ENCODE measurements around the gene TAF1D.

The TAF1D gene

DNA sequence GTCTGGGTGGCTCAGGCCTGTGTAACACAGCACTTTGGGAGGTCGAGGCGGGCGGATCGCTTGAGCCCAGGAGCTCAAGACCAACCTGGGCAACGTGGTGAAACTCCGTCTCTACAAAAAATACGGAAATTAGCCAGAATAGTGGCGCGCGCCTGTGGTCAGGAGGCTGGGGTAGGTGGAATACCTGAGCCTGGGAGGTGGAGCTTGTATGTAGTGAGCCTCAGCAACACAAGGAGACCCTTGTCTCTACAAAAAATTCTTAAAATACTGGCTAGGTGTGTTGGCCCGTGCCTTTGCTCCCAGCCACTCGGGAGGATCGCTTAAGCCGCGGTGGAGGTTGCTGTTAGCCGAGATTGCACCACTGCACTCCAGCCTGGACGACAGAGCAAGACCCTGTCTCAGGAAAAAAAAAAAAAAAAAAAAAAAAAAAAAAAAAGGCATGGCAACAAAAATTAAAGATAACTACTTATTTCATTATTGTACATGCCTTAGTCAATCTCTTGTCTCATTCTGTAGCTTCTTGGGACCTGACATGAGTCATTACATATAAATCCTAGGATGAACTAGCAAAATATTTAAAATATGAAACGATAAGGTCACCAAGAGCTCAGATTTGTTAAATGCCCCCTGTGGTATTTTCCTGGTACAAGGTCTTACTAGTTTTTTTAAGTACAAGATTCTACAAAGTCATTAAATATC, 1.1 kb downstream of the TAF1D start:
- H3K9me3 Mint-ChIP-seq: no peaks in the 10 kb centered on the region
- peaks cover 88% of the 10 kb centered on the region for H3K36me3 Mint-ChIP-seq (ENCODE audit: low read depth)
- H3K4me3 Mint-ChIP-seq: peak overlapping the region; percentile 100
- H3K27ac Mint-ChIP-seq: peak overlapping the region; percentile 100
- peak; percentile 66 for DNase-seq
- H3K27me3 Mint-ChIP-seq: no peaks in the 10 kb centered on the region
- peaks cover 57% of the 10 kb centered on the region for H3K4me1 Mint-ChIP-seq (ENCODE audit: low read depth)

DNA sequence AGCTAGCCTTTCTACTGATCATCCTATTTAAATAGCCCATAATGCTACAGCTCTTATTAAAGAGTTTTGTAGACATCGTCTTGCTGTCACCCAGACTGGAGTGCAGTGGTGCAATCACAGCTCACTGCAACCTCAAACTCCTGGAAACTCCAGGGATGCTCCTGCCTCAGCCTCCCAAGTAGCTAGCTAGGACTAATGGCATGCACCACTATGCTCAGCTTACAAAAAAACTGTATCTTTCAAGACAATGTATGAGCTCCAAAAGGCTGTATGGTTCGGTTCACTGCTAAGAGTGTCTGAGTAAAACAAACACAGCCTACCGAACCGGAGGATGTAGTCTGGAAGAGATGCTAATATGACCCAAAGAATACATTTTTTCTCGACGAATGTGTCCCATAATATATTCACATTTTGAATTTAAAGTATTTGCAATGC, 2.6 kb downstream of the TAF1D start:
- Mint-ChIP-seq H3K4me1 (ENCODE audit: low read depth) (peaks cover 60% of the 10 kb centered on the region), H3K27me3 (no peaks in the 10 kb centered on the region), H3K27ac (peak overlapping the region; percentile 100), H3K4me3 (peak overlapping the region; percentile 100), H3K9me3 (no peaks in the 10 kb centered on the region), H3K36me3 (ENCODE audit: low read depth) (peaks cover 99% of the 10 kb centered on the region)
- DNase-seq: no peak

DNA sequence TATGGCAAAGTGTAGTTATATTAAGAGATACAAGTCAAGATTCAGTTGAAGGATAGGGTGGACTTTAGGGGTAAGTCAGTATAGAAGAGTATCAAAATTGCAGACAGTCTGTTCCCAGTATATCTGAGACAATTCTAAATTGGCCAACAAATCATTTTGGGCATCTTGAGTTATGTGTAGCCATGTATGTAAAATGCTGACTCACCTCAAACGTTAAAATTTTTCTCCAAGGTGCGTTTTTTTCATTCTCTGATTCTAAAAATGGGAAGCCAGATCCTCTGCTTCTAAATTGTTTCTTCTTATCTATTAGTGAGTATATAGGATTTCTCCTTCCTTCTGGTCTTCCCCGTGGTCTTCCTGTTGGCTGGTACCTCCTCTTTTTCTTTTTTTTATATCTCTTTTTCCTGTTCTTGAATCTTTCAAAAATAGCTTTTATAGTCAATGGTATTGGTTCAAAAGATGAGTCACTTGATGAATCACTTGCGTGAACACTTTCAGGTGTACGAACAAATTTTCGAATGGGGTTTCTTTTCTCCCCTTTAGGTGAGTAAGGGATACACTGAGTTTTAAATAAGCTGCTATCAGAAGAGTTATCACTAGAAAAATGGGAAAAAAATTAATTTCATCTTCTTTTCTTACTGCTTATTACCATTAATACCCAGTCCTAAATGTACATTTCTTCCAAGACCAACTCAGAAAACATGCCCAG, 3.2 kb downstream of the TAF1D start:
- peaks cover 99% of the 10 kb centered on the region for H3K36me3 Mint-ChIP-seq (ENCODE audit: low read depth)
- peaks cover 60% of the 10 kb centered on the region for H3K4me1 Mint-ChIP-seq (ENCODE audit: low read depth)
- H3K9me3 Mint-ChIP-seq: no peaks in the 10 kb centered on the region
- DNase-seq: no peak
- H3K4me3 Mint-ChIP-seq: peak overlapping the region; percentile 100
- peak overlapping the region; percentile 100 for H3K27ac Mint-ChIP-seq
- H3K27me3 Mint-ChIP-seq: no peaks in the 10 kb centered on the region

DNA sequence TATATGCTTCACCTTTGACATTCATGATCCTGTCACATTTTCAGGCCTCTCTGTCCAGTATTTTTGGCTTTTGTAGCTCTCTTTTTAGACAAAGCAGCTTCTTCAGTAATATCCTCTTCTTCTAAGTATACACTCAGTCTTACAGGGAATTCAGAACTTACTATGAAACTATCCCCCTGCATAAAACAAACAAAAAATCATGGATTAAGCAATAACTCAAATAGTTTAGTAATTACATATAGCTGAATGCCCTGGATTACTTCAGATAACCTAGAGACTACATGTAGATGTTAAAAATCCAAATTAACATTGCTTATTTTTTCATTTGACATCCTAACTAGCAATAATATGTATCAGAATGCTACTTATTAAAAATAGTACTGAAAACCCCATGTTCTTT, 5.2 kb downstream of the TAF1D start:
- Mint-ChIP-seq H3K36me3 (ENCODE audit: low read depth) (peaks cover 100% of the 10 kb centered on the region), H3K4me3 (peak overlapping the region; percentile 100), H3K27ac (peak overlapping the region; percentile 90), H3K9me3 (no peaks in the 10 kb centered on the region), H3K27me3 (no peaks in the 10 kb centered on the region), H3K4me1 (ENCODE audit: low read depth) (peaks cover 63% of the 10 kb centered on the region)
- DNase-seq: no peak

DNA sequence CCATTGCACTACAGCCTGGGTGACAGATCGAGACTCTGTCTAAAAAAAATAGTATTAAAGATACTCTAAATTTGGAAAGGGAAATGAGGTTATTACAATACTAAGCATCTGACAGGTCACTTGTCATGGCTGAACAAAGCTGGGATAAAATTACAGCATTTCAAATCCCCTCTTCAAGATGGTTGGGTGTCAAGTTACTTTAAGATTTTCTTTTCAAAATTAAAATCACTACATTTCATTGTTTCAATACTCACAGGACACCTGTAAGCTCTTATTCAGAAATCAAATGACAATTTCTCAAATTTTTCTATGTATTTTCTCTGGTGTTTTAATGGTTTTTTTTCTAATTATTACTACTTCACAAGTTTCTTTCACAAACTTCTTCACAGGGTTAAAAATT, 5.7 kb downstream of the TAF1D start:
- Mint-ChIP-seq H3K27me3 (no peaks in the 10 kb centered on the region), H3K36me3 (ENCODE audit: low read depth) (peaks cover 100% of the 10 kb centered on the region), H3K9me3 (no peaks in the 10 kb centered on the region), H3K4me1 (ENCODE audit: low read depth) (peaks cover 63% of the 10 kb centered on the region), H3K27ac (peak overlapping the region; percentile 90), H3K4me3 (peak overlapping the region; percentile 100)
- no peak for DNase-seq

DNA sequence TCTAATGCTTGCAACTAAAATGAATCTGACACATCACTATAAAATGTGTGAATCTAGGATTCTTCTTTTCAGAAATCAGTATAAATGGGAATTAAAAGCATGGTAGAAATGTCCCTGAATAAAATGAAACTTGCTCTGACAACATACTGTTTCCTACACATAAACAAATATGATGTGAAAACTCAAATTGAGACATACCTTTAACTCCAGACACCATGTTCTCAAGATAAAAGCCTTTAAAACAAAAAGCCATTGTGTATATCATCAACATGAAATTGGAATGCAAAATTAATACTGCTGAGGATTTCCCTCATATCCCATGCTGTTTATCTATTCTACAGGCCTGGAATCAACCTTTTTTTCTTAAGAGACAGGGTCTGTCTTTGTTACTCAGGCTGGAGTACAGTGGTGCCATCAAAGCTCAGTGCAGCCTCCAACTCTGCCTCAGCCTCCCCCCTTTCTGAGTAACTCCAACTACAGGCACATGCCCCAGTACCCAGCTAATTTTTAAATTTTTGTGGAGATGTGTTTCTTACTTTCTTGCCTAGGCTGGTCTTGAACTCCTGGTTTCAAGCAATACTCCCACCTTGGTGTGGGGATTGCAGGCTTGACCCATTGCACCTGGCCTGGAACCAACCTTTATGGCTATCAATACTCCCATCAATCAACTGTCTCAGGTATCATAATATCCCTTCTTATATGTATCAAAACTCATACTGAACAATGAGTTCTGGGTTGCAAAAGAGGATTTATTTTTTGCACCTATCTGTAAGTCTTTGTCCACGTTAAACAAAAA, 6.7 kb downstream of the TAF1D start:
- H3K4me1 Mint-ChIP-seq (ENCODE audit: low read depth): peaks cover 67% of the 10 kb centered on the region
- peak overlapping the region; percentile 100 for H3K4me3 Mint-ChIP-seq
- H3K9me3 Mint-ChIP-seq: no peaks in the 10 kb centered on the region
- DNase-seq: no peak
- peak overlapping the region; percentile 90 for H3K27ac Mint-ChIP-seq
- H3K27me3 Mint-ChIP-seq: no peaks in the 10 kb centered on the region
- peaks cover 100% of the 10 kb centered on the region for H3K36me3 Mint-ChIP-seq (ENCODE audit: low read depth)

DNA sequence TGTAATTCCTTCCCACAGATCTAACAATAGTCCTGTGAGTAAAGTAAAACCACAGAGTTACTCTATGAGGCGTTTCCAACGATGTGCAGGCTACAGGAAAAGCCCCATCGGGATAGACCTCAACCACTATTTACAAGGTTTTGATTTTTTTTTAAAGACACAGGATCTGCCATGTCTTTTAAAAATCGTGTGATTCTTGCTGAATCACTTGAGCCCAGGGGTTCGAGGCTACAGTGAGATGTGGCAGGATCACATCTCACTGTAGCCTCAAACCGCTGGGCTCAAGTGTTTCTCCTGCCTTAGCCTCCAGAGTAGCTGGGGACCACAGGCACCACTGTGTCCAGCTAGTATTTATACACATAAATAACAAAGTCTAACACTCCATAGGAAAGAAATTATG, 7.8 kb downstream of the TAF1D start:
- Mint-ChIP-seq H3K4me3 (peak overlapping the region; percentile 54), H3K36me3 (ENCODE audit: low read depth) (peaks cover 100% of the 10 kb centered on the region), H3K27me3 (no peaks in the 10 kb centered on the region), H3K27ac (peak overlapping the region; percentile 90), H3K9me3 (no peaks in the 10 kb centered on the region), H3K4me1 (ENCODE audit: low read depth) (peaks cover 67% of the 10 kb centered on the region)
- DNase-seq: no peak

DNA sequence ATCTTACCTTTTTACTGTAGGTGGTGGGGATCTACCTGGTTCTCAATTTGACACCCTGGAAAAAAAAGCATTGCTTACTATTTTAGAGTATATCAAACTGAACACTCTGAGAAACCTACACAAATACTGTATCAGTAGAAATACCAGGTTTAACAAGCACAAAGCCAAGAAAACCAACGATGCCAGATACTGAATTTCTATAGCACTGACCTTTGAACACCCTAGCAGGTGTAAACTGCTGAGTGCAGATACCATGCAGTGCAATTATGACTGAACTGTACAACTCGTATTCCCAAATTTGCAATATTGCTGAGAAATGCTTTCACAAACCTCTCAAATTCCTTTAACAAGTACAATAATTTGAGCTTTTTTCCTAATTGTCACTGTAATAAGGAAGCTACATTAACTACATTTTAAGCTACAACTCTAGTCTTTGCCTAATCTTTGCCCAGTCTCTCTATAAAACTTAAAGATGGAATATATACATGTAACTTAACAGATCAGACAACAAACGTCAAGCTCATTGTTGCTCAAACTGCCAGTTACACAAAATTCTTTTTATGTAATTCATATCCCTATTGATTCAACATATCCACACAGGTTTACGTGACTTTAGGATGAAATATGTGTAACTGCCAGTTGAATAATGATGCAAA, 8.9 kb downstream of the TAF1D start:
- peaks cover 57% of the 10 kb centered on the region for H3K4me1 Mint-ChIP-seq (ENCODE audit: low read depth)
- H3K27me3 Mint-ChIP-seq: no peaks in the 10 kb centered on the region
- H3K27ac Mint-ChIP-seq: peak overlapping the region; percentile 80
- H3K36me3 Mint-ChIP-seq (ENCODE audit: low read depth): peaks cover 100% of the 10 kb centered on the region
- DNase-seq: no peak
- peak overlapping the region; percentile 27 for H3K4me3 Mint-ChIP-seq
- H3K9me3 Mint-ChIP-seq: no peaks in the 10 kb centered on the region

DNA sequence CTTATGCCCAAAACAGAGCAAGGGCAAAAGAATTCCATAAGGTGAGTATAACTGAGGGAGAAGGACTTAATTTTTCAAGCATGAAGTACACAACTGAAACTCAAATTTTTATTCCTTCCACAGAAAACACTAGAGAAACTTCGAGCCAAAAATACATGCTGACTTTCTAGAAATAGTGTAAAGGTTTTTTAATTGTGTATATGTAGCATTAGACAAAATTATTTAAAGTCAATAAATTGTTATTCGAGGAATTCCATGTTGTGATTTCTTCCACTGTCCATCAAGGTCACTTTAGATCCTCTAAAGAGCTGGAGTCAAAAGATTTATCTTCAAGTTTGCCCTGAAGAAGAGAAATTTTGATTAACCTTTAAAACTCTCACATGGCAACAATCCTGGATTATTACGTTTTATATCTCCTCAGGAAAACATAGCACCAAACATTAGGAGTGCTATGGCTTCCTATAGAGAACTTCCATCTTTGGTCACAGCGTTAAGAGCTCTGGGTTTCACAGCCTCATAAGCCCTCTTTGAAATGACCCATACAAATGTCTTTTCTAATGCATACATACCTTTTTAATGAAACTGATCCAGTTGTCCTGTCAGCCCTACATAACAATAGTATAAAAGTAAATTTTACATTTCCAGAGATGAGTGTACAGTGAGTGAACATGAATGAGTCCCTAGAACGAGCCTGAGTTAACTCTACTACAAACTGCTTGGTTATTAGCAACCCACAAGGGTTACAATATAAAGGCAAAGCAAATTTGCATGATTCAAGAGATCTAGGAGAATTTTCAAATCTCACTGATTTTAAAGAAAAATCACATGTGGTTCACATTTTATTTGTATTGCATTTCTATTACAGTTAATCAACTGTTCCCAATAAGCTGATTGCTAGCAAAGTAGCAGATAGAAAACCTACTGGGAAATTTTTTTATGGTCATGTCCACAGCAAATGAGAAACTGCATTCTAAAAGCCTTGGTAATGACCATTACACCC, 10.9 kb downstream of the TAF1D start:
- peak overlapping the region; percentile 80 for H3K27ac Mint-ChIP-seq
- no peaks in the 10 kb centered on the region for H3K27me3 Mint-ChIP-seq
- H3K4me3 Mint-ChIP-seq: no peak overlapping the region
- peaks cover 41% of the 10 kb centered on the region for H3K4me1 Mint-ChIP-seq (ENCODE audit: low read depth)
- peaks cover 99% of the 10 kb centered on the region for H3K36me3 Mint-ChIP-seq (ENCODE audit: low read depth)
- no peak for DNase-seq
- no peaks in the 10 kb centered on the region for H3K9me3 Mint-ChIP-seq

DNA sequence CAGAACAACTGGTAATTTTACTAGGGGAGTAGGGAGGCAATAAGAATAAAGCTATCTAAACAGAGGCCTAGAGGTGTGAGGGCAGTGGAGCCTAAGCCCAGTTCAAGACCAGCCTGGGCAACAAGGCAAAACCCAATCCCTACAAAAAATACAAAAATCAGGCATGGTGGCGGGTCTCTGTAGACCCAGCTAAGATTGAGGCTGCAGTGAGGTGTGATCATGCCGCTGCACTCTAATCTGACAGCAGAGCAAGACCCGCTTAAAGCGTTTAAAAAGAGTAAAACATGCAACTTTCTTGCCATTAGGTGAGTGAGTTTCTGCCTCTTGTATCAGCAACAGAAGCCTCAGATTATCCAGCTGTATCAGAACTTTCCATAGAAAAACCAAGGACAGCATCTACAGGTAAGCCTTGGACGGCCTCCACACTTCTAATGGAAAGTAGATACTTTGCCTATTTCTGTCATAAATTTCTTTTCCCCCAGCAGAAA, 12.1 kb downstream of the TAF1D start:
- Mint-ChIP-seq H3K27ac (peak overlapping the region; percentile 80), H3K9me3 (no peaks in the 10 kb centered on the region)
- peak; percentile 50 for DNase-seq

DNA sequence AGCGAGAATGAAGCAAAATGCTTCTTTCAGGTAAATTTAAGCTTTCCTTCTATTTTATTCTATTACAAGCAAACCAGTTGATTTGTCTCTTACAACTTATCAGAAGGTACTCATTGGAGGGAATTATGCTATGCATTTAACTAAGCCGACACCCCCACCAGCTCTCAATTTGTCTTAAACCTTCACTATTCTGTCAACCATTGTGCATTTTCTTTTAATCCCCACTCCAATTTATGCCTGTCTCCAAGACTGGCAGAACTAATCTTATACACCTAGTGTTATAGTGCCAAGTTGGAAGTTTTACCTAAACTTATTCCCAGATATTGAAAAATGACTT, 12.5 kb downstream of the TAF1D start:
- Mint-ChIP-seq H3K4me3 (no peak overlapping the region), H3K9me3 (no peaks in the 10 kb centered on the region), H3K4me1 (ENCODE audit: low read depth) (peaks cover 28% of the 10 kb centered on the region), H3K27ac (peak overlapping the region; percentile 80), H3K36me3 (ENCODE audit: low read depth) (peaks cover 95% of the 10 kb centered on the region), H3K27me3 (no peaks in the 10 kb centered on the region)
- no peak for DNase-seq

More for the DNA sequence above, 12.1 kb downstream of the TAF1D start:
- Mint-ChIP-seq H3K36me3 (ENCODE audit: low read depth) (peaks cover 96% of the 10 kb centered on the region), H3K4me3 (no peak overlapping the region), H3K4me1 (ENCODE audit: low read depth) (peaks cover 31% of the 10 kb centered on the region), H3K27me3 (no peaks in the 10 kb centered on the region)

DNA sequence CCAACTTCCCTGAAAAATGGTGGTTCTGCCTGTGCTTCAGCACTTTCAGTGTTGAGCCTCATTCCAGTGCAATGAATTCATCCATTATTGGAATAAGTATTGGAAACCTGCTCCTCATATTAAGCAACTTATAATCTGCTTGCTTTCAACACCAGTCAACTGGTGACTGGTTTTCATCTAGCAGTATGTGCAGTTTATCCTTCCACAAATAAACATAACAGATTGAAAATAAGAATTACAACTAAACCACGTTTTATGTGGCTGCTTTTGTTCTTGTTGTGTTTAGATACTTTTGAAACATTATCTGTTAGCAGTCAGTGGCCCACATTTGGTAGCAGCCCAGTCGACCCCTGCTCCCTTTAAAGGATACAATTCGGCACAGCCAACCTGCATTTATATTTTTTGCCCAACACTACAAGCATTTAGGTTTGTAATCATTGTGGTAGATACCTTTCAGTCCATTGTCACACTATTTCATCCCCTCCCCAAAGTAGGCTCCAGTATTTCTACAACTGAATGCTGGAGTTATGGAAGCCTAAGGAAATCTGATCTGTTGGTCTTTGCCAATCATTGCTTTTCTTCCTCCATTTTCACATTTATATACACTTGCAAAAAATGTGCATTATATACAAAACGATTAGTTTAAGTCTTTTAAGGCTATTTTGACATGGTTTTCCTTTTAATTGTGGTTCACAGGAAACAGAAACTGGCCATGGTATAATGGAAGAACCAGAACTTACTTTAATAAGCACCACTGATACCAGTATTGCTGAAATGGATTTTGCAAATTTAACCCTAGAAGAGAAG, 13.1 kb downstream of the TAF1D start:
- Mint-ChIP-seq H3K4me1 (ENCODE audit: low read depth) (peaks cover 22% of the 10 kb centered on the region), H3K27ac (peak overlapping the region; percentile 80), H3K27me3 (no peaks in the 10 kb centered on the region), H3K4me3 (no peak overlapping the region), H3K9me3 (no peaks in the 10 kb centered on the region), H3K36me3 (ENCODE audit: low read depth) (peaks cover 92% of the 10 kb centered on the region)
- DNase-seq: no peak

DNA sequence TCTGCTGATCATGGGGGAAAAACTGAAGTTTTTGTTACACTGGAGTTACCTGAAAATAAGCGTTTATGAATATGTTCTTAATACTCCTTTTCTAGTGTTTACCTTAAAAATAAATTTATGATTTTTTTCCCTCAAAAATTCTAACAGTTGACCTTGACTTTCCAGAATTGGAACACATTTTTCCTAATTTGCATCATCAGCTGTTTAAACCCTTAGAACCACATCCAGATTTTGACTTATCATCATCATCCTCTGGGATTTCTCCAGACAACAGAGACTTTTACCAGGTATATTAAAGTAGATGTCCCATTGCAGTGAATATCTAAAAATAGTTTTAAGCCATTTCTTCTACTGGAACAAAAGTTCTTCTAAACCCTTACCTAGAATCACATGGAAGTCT, 17.2 kb downstream of the TAF1D start:
- H3K4me1 Mint-ChIP-seq (ENCODE audit: low read depth): peaks cover 9% of the 10 kb centered on the region
- no peak for DNase-seq
- H3K36me3 Mint-ChIP-seq (ENCODE audit: low read depth): peaks cover 84% of the 10 kb centered on the region
- peak overlapping the region; percentile 40 for H3K27ac Mint-ChIP-seq
- H3K9me3 Mint-ChIP-seq: no peaks in the 10 kb centered on the region
- no peaks in the 10 kb centered on the region for H3K27me3 Mint-ChIP-seq
- H3K4me3 Mint-ChIP-seq: no peak overlapping the region

Measured in activated T-cell treated with anti-CD3 and anti-CD28 coated beads, Interleukin-2, amount 50 U/mL, for 24 hours (primary cell).